Naive B cell (primary cell): Measurements from ENCODE around the gene DNMT3A. TPM values are rescaled to one million over a fixed set of nuclear protein-coding genes. Genes with fewer than 3 reads are reported as not detected.
A peak's percentile ranks its signal among the peaks of the same experiment; 100 is the strongest.

Source experiments
- ATAC-seq, 2 donors: fragments of 150-1000 bp; cut with Tn5 transposase; 2 replicates each; pipeline ENCODE4 v1.10.0; 2021; ENCODE audit warnings: low read depth in 2 of 2, mild to moderate bottlenecking in 2 of 2, moderate library complexity in 2 of 2
- DNase-seq: peaks from one replicate; pipeline ENCODE4 v3.0.0; 2022
- H3K27ac Mint-ChIP-seq, 6 donors: one replicate each; pipeline ENCODE4 v1.8.0; 2020 to 2022; ENCODE audit warnings: mild to moderate bottlenecking in 6 of 6, mixed read lengths in 6 of 6, moderate library complexity in 5 of 6, inconsistent platforms in 2 of 6
- H3K27me3 Mint-ChIP-seq, 3 donors: one replicate each; pipeline ENCODE4 v1.8.0; 2021 to 2022; ENCODE audit warnings: mixed read lengths in 3 of 3, mild to moderate bottlenecking in 1 of 3
- H3K36me3 Mint-ChIP-seq, 2 donors: one replicate each; pipeline ENCODE4 v1.8.0; 2020 to 2022; ENCODE audit warnings: mixed read lengths in 2 of 2, inconsistent platforms in 1 of 2, mild to moderate bottlenecking in 1 of 2
- H3K4me1 Mint-ChIP-seq, 3 donors: one replicate each; pipeline ENCODE4 v1.8.0; 2020 to 2022; ENCODE audit warnings: mixed read lengths in 3 of 3, inconsistent platforms in 1 of 3, mild to moderate bottlenecking in 1 of 3, moderate library complexity in 1 of 3
- H3K4me3 Mint-ChIP-seq, 8 donors: one replicate each; pipeline ENCODE4 v1.8.0; 2020 to 2022; ENCODE audit warnings: mild to moderate bottlenecking in 8 of 8, mixed read lengths in 8 of 8, moderate library complexity in 8 of 8, inconsistent platforms in 2 of 8
- H3K9me3 Mint-ChIP-seq, 7 donors: one replicate each; pipeline ENCODE4 v1.8.0; 2020 to 2022; ENCODE audit warnings: mixed read lengths in 7 of 7, mild to moderate bottlenecking in 5 of 7, inconsistent platforms in 2 of 7, moderate library complexity in 1 of 7
- polyA plus RNA-seq, 6 donors: library from polyadenylated mRNA; unstranded; fragments of 300-500 nt; fragmentation: Illumina TruSeq; gene quantifications; one replicate each; pipeline ENCODE4 v1.2.3, GENCODE V29; 2021; ENCODE audit warnings: low read depth in 6 of 6

The DNMT3A gene
- polyA plus RNA-seq, 6 donors from 2014 or later: 7.3 to 14.0 (median 8.5) TPM

- no peaks in the 10 kb centered on the region for H3K9me3 Mint-ChIP-seq
- peak; percentile 99 for ATAC-seq
- H3K4me1 Mint-ChIP-seq: peaks cover 22 to 48% (median 29%) of the 10 kb centered on the region in 3 donors
These were observed 55.7 kb downstream of the DNMT3A start for GRCh38 chr2:25286025-25286400.

GRCh38 chr2:25285265-25286024, 56.3 kb downstream of the DNMT3A start:
- Mint-ChIP-seq H3K27me3 (no peaks in the 10 kb centered on the region), H3K4me1 (peaks cover 24 to 48% (median 32%) of the 10 kb centered on the region in 3 donors), H3K27ac (peak overlapping the region in 4 of 6 donors; percentile 65 to 95 (median 88)), H3K9me3 (no peaks in the 10 kb centered on the region), H3K4me3 (peak overlapping the region in 6 of 8 donors; percentile 37 to 80 (median 52)), H3K36me3 (no peaks in the 10 kb centered on the region)
- DNase-seq (no peak), ATAC-seq (no peak)

More at GRCh38 chr2:25286025-25286400, 55.7 kb downstream of the DNMT3A start:
- H3K4me3 Mint-ChIP-seq: peak overlapping the region in 6 of 8 donors; percentile 34 to 80 (median 45)
- no peaks in the 10 kb centered on the region for H3K36me3 Mint-ChIP-seq
- H3K27ac Mint-ChIP-seq: peak overlapping the region in 5 of 6 donors; percentile 16 to 95 (median 65)
- no peaks in the 10 kb centered on the region for H3K27me3 Mint-ChIP-seq
- no peak for DNase-seq

GRCh38 chr2:25284756-25285155, 57.0 kb downstream of the DNMT3A start:
- no peak for DNase-seq
- no peak for ATAC-seq
- Mint-ChIP-seq H3K36me3 (no peaks in the 10 kb centered on the region), H3K27ac (peak overlapping the region in 2 of 6 donors; percentile 72 to 76), H3K4me3 (no peak overlapping the region), H3K27me3 (no peaks in the 10 kb centered on the region), H3K9me3 (no peaks in the 10 kb centered on the region), H3K4me1 (peaks cover 31 to 53% (median 38%) of the 10 kb centered on the region in 3 donors)

GRCh38 chr2:25283921-25284320, 57.8 kb downstream of the DNMT3A start:
- Mint-ChIP-seq H3K36me3 (no peaks in the 10 kb centered on the region), H3K27me3 (no peaks in the 10 kb centered on the region), H3K9me3 (no peaks in the 10 kb centered on the region), H3K4me1 (peaks cover 37 to 62% (median 45%) of the 10 kb centered on the region in 3 donors), H3K4me3 (no peak overlapping the region), H3K27ac (peak overlapping the region in 1 of 6 donors; percentile 12)
- DNase-seq: no peak
- ATAC-seq: no peak

- peaks cover 45 to 65% (median 56%) of the 10 kb centered on the region in 3 donors for H3K4me1 Mint-ChIP-seq
- H3K27ac Mint-ChIP-seq: no peak overlapping the region
- H3K27me3 Mint-ChIP-seq: no peaks in the 10 kb centered on the region
- no peak overlapping the region for H3K4me3 Mint-ChIP-seq
- ATAC-seq: no peak
- H3K36me3 Mint-ChIP-seq: no peaks in the 10 kb centered on the region
- no peaks in the 10 kb centered on the region for H3K9me3 Mint-ChIP-seq
- DNase-seq: no peak
These were observed 59.8 kb downstream of the DNMT3A start for GRCh38 chr2:25281941-25282340.

- no peaks in the 10 kb centered on the region for H3K9me3 Mint-ChIP-seq
- DNase-seq: no peak
- H3K4me3 Mint-ChIP-seq: no peak overlapping the region
- peaks cover 47 to 65% (median 59%) of the 10 kb centered on the region in 3 donors for H3K4me1 Mint-ChIP-seq
- ATAC-seq: no peak
- peak overlapping the region in 3 of 6 donors; percentile 7 to 99 (median 47) for H3K27ac Mint-ChIP-seq
- H3K36me3 Mint-ChIP-seq: no peaks in the 10 kb centered on the region
- H3K27me3 Mint-ChIP-seq: no peaks in the 10 kb centered on the region
These were observed 60.2 kb downstream of the DNMT3A start for GRCh38 chr2:25281522-25281921.

- peaks cover 47 to 66% (median 60%) of the 10 kb centered on the region in 3 donors for H3K4me1 Mint-ChIP-seq
- no peaks in the 10 kb centered on the region for H3K27me3 Mint-ChIP-seq
- H3K36me3 Mint-ChIP-seq: no peaks in the 10 kb centered on the region
- ATAC-seq (no peak), DNase-seq (no peak)
- H3K27ac Mint-ChIP-seq: peak overlapping the region; percentile 93 to 99 (median 99)
- peak overlapping the region; percentile 16 to 90 (median 86) for H3K4me3 Mint-ChIP-seq
- no peaks in the 10 kb centered on the region for H3K9me3 Mint-ChIP-seq
These were observed 61.6 kb downstream of the DNMT3A start for GRCh38 chr2:25280051-25280687.

- no peaks in the 10 kb centered on the region for H3K27me3 Mint-ChIP-seq
- no peaks in the 10 kb centered on the region for H3K36me3 Mint-ChIP-seq
- H3K27ac Mint-ChIP-seq: peak overlapping the region; percentile 93 to 99 (median 99)
- peak overlapping the region; percentile 61 to 90 (median 85) for H3K4me3 Mint-ChIP-seq
- H3K4me1 Mint-ChIP-seq: peaks cover 48 to 66% (median 60%) of the 10 kb centered on the region in 3 donors
- ATAC-seq: peak; percentile 81 to 82
- no peaks in the 10 kb centered on the region for H3K9me3 Mint-ChIP-seq
- DNase-seq: peak; percentile 89
These were observed 62.6 kb downstream of the DNMT3A start for GRCh38 chr2:25279091-25279651.

GRCh38 chr2:25276569-25277465, 64.9 kb downstream of the DNMT3A start:
- H3K9me3 Mint-ChIP-seq: no peaks in the 10 kb centered on the region
- ATAC-seq (peak; percentile 40 to 45), DNase-seq (peak; percentile 86)
- no peaks in the 10 kb centered on the region for H3K27me3 Mint-ChIP-seq
- H3K27ac Mint-ChIP-seq: peak overlapping the region; percentile 93 to 99 (median 96)
- peak overlapping the region; percentile 65 to 86 (median 80) for H3K4me3 Mint-ChIP-seq
- peaks cover 58 to 83% (median 73%) of the 10 kb centered on the region in 3 donors for H3K4me1 Mint-ChIP-seq
- no peaks in the 10 kb centered on the region for H3K36me3 Mint-ChIP-seq

- Mint-ChIP-seq H3K36me3 (no peaks in the 10 kb centered on the region), H3K27me3 (no peaks in the 10 kb centered on the region), H3K4me3 (peak overlapping the region; percentile 26 to 82 (median 70)), H3K9me3 (no peaks in the 10 kb centered on the region), H3K4me1 (peaks cover 50 to 75% (median 66%) of the 10 kb centered on the region in 3 donors), H3K27ac (peak overlapping the region; percentile 66 to 99 (median 95))
- DNase-seq (no peak), ATAC-seq (no peak)
These were observed 66.2 kb downstream of the DNMT3A start for GRCh38 chr2:25275575-25275965.

GRCh38 chr2:25274868-25275574, 66.7 kb downstream of the DNMT3A start:
- H3K9me3 Mint-ChIP-seq: no peaks in the 10 kb centered on the region
- H3K4me3 Mint-ChIP-seq: peak overlapping the region; percentile 26 to 82 (median 70)
- no peaks in the 10 kb centered on the region for H3K36me3 Mint-ChIP-seq
- H3K27me3 Mint-ChIP-seq: no peaks in the 10 kb centered on the region
- peaks cover 44 to 69% (median 61%) of the 10 kb centered on the region in 3 donors for H3K4me1 Mint-ChIP-seq
- H3K27ac Mint-ChIP-seq: peak overlapping the region; percentile 82 to 100 (median 99)
- DNase-seq: peak; percentile 63
- peak; percentile 11 to 13 for ATAC-seq

- ATAC-seq (no peak), DNase-seq (no peak)
- H3K27me3 Mint-ChIP-seq: no peaks in the 10 kb centered on the region
- peak overlapping the region; percentile 93 to 100 (median 99) for H3K27ac Mint-ChIP-seq
- no peaks in the 10 kb centered on the region for H3K9me3 Mint-ChIP-seq
- no peaks in the 10 kb centered on the region for H3K36me3 Mint-ChIP-seq
- H3K4me3 Mint-ChIP-seq: peak overlapping the region; percentile 45 to 85 (median 72)
- peaks cover 37 to 59% (median 51%) of the 10 kb centered on the region in 3 donors for H3K4me1 Mint-ChIP-seq
These were observed 67.7 kb downstream of the DNMT3A start for GRCh38 chr2:25273985-25274535.
